Keratinocyte (primary cell): ENCODE measurements around the gene ANKS1B. TPM values are rescaled to one million over a fixed set of nuclear protein-coding genes. Genes with fewer than 3 reads are reported as not detected.

Experiments
- DNase-seq: peaks from one replicate; pipeline ENCODE4 v3.0.0-alpha.2; 2011; ENCODE audit warnings: low read depth, missing footprints, low spot score
- FAIRE-seq: peaks from 2 replicates; lab custom pipeline; 2011; peaks lifted over from hg19 to GRCh38; lab: Jason Lieb, UNC
- H2AFZ ChIP-seq: 2 replicates; pipeline ENCODE4 v1.6.0; 2012; ENCODE audit warnings: low read length, control low read depth, inconsistent platforms; ENCODE audit not compliant: control insufficient read depth
- H3K27ac ChIP-seq: 2 replicates; pipeline ENCODE4 v1.5.1; 2011; ENCODE audit warnings: low read length; ENCODE audit not compliant: control insufficient read depth, insufficient read depth
- H3K27me3 ChIP-seq: 3 replicates; pipeline ENCODE4 v1.6.0; 2011; ENCODE audit warnings: low read length; ENCODE audit not compliant: control insufficient read depth, insufficient read depth; ENCODE audit errors: extremely low read depth
- H3K36me3 ChIP-seq, 2 experiments: 2 replicates in 1 of 2; 3 replicates in 1 of 2; pipeline ENCODE4 v1.5.1; 2011; ENCODE audit warnings: low read length in 2 of 2, mild to moderate bottlenecking in 1 of 2; ENCODE audit not compliant: control insufficient read depth in 2 of 2, insufficient read depth in 2 of 2; ENCODE audit errors: extremely low read depth in 1 of 2
- H3K4me1 ChIP-seq: 3 replicates; pipeline ENCODE4 v1.5.1; 2011; ENCODE audit warnings: low read length; ENCODE audit not compliant: control insufficient read depth, insufficient read depth; ENCODE audit errors: extremely low read depth
- H3K4me2 ChIP-seq: 3 replicates; pipeline ENCODE4 v1.6.0; 2011; ENCODE audit warnings: low read depth, low read length; ENCODE audit not compliant: control insufficient read depth, insufficient read depth; ENCODE audit errors: extremely low read depth
- H3K4me3 ChIP-seq, 3 experiments: fragments of 200-600 bp in 1 of 3; sonication (generic) in 1 of 3; 2 replicates in 2 of 3; 3 replicates in 1 of 3; pipeline ENCODE4 v1.5.1; 2011 to 2016; ENCODE audit warnings: low read length in 3 of 3, mild to moderate bottlenecking in 3 of 3, control low read depth in 2 of 3, inconsistent platforms in 1 of 3, low read depth in 1 of 3, mixed read lengths in 1 of 3, mixed run types in 1 of 3, moderate library complexity in 1 of 3; ENCODE audit not compliant: control insufficient read depth in 2 of 3, insufficient read depth in 2 of 3; ENCODE audit errors: extremely low read depth in 1 of 3
- H3K79me2 ChIP-seq: 2 replicates; pipeline ENCODE4 v1.6.0; 2012; ENCODE audit warnings: low read length; ENCODE audit not compliant: control insufficient read depth, insufficient read depth
- H3K9ac ChIP-seq: 3 replicates; pipeline ENCODE4 v1.6.0; 2011; ENCODE audit warnings: low read length; ENCODE audit not compliant: control insufficient read depth, insufficient read depth; ENCODE audit errors: extremely low read depth
- H3K9me1 ChIP-seq: 3 replicates; pipeline ENCODE4 v1.6.0; 2011; ENCODE audit warnings: low read length; ENCODE audit not compliant: control insufficient read depth, insufficient read depth; ENCODE audit errors: extremely low read depth
- H3K9me3 ChIP-seq: 2 replicates; pipeline ENCODE4 v1.5.1; 2012; ENCODE audit warnings: low read depth, low read length; ENCODE audit not compliant: control insufficient read depth
- H4K20me1 ChIP-seq: 3 replicates; pipeline ENCODE4 v1.6.0; 2011; ENCODE audit warnings: low read length; ENCODE audit not compliant: control insufficient read depth, insufficient read depth; ENCODE audit errors: extremely low read depth
- CTCF ChIP-seq, 3 experiments: IDR thresholded peaks in 1 of 3; conservative IDR thresholded peaks in 1 of 3; optimal IDR thresholded peaks in 1 of 3; 2 replicates in 2 of 3; 3 replicates in 1 of 3; pipeline versions ENCODE3 to v1.5.1; 2011; ENCODE audit warnings: low read length in 3 of 3, mild to moderate bottlenecking in 3 of 3, moderate library complexity in 2 of 3, control low read depth in 1 of 3, inconsistent platforms in 1 of 3; ENCODE audit not compliant: insufficient read depth in 2 of 3; ENCODE audit errors: extremely low read depth in 1 of 3
- EZH2 ChIP-seq: IDR thresholded peaks from one replicate; pipeline ENCODE4 v1.6.1; 2012; ENCODE audit warnings: inconsistent platforms, mild to moderate bottlenecking, low read length, moderate library complexity
- dilution Hi-C: fragments of 300-500 bp; cut with MboI; formaldehyde crosslinking; loops from one replicate; pipeline ENCODE4 v1.7.0; 2020; ENCODE audit warnings: low sequenced_read_pairs; ENCODE audit not compliant: extremely low pct_ligation_motif_present
- polyA plus RNA-seq, 5 experiments: library from polyadenylated mRNA; depleted of rRNA in 3 of 5; stranded (reverse) in 3 of 5; stranded (forward) in 1 of 5; unstranded in 1 of 5; fragments of >200 nt; gene quantifications; 1 replicate in 1 of 5; 2 replicates in 3 of 5; 3 replicates in 1 of 5; pipeline versions ENCODE4 v1.2.1 to v1.2.3, GENCODE V29; 2011 to 2012; ENCODE audit warnings: missing spikeins in 2 of 5, low read depth in 1 of 5, low replicate concordance in 1 of 5

Gene ANKS1B
- polyA plus RNA-seq, 1 donor (not counting 4 experiments of a cell fraction or from before 2014, with no cell fraction given), result not detected

- no peak overlapping the region for H3K9ac ChIP-seq
- dilution Hi-C loops, result no loop called here
These were observed 74.4 kb downstream of the ANKS1B start for GRCh38 chr12:99910342-99910741.

GRCh38 chr12:99906786-99907579, 77.8 kb downstream of the ANKS1B start:
- Histone ChIP-seq H3K27me3 (no peaks in the 10 kb centered on the region), H3K9ac (no peak overlapping the region), H2AFZ (no peak overlapping the region), H3K79me2 (no peaks in the 10 kb centered on the region), H3K36me3 (no peaks in the 10 kb centered on the region), H3K4me3 (no peak overlapping the region), H3K4me1 (no peaks in the 10 kb centered on the region), H3K4me2 (no peak overlapping the region), H3K9me3 (no peaks in the 10 kb centered on the region), H4K20me1 (no peaks in the 10 kb centered on the region), H3K27ac (no peak overlapping the region), H3K9me1 (no peaks in the 10 kb centered on the region)
- TF ChIP-seq EZH2, result no peak
- no peak for TF ChIP-seq CTCF (optimal IDR thresholded peaks at IDR 0.05 in 1 of 3, IDR thresholded peaks at IDR 0.05 in 1 of 3, conservative IDR thresholded peaks at IDR 0.05 in 1 of 3; ENCODE audit: extremely low read depth in 1 of 3, insufficient read depth in 2 of 3, low read length in 3 of 3)
- FAIRE-seq (no peak), DNase-seq (no peak)
- dilution Hi-C loops, result no loop called here

More at GRCh38 chr12:99910342-99910741, 74.4 kb downstream of the ANKS1B start:
- H3K4me1 ChIP-seq, result no peaks in the 10 kb centered on the region
- H4K20me1 ChIP-seq, result no peaks in the 10 kb centered on the region
- H3K4me2 ChIP-seq, result no peak overlapping the region
- no peak overlapping the region for H2AFZ ChIP-seq
- no peak overlapping the region for H3K4me3 ChIP-seq
- H3K27ac ChIP-seq, result no peak overlapping the region
- no peak for FAIRE-seq
- H3K36me3 ChIP-seq, result no peaks in the 10 kb centered on the region
- H3K27me3 ChIP-seq, result no peaks in the 10 kb centered on the region
- H3K9me3 ChIP-seq, result no peaks in the 10 kb centered on the region
- DNase-seq, result no peak
- H3K9me1 ChIP-seq, result no peaks in the 10 kb centered on the region
- TF ChIP-seq CTCF (optimal IDR thresholded peaks at IDR 0.05 in 1 of 3, IDR thresholded peaks at IDR 0.05 in 1 of 3, conservative IDR thresholded peaks at IDR 0.05 in 1 of 3; ENCODE audit: extremely low read depth in 1 of 3, insufficient read depth in 2 of 3, low read length in 3 of 3), result no peak
- TF ChIP-seq EZH2, result no peak
- no peaks in the 10 kb centered on the region for H3K79me2 ChIP-seq
